BJ (cell line): ENCODE results near the gene KCNK5. TPM values are rescaled to one million over a fixed set of nuclear protein-coding genes. Genes with fewer than 3 reads are reported as not detected.

Experiments used
- CTCF ChIA-PET: fragments of 350-600 bp; formaldehyde crosslinking; extraction: SDS; loops from one replicate; lab custom pipeline; 2021; ENCODE audit warnings: antibody characterized with exemption, inconsistent platforms; lab: Yijun Ruan, JAX
- POLR2A ChIA-PET: fragments of 300-600 bp; sonication (Branson Sonifier 250); formaldehyde crosslinking; extraction: SDS; loops from one replicate; lab custom pipeline; 2021; ENCODE audit warnings: antibody characterized with exemption; lab: Charles Lee
- DNase-seq: peaks from one replicate; pipeline ENCODE4 v3.0.0-alpha.2; 2011; ENCODE audit warnings: low read depth
- H3K27me3 ChIP-seq: 2 replicates; pipeline ENCODE4 v1.6.0; 2011; ENCODE audit warnings: low read length; ENCODE audit not compliant: control insufficient read depth, insufficient read depth
- H3K36me3 ChIP-seq: 2 replicates; pipeline ENCODE4 v1.5.1; 2011; ENCODE audit warnings: low read length; ENCODE audit not compliant: control insufficient read depth, insufficient read depth
- H3K4me3 ChIP-seq: 2 replicates; pipeline ENCODE4 v1.5.1; 2011; ENCODE audit warnings: low read depth, mild to moderate bottlenecking, control low read depth, low read length
- polyA plus RNA-seq: library from polyadenylated mRNA; depleted of rRNA; stranded (reverse); fragments of >200 nt; gene quantifications from 2 replicates; pipeline ENCODE4 v1.2.3, GENCODE V29; 2011
- TF ChIP-seq, protein P1 (sequence below): IDR thresholded peaks from 2 replicates; pipeline ENCODE4 v1.5.1; 2011; ENCODE audit warnings: low read depth, mild to moderate bottlenecking, control low read depth, inconsistent platforms, low read length, moderate library complexity; ENCODE audit not compliant: insufficient read depth

KCNK5 gene
- polyA plus RNA-seq, 1 experiment: not detected

DNA sequence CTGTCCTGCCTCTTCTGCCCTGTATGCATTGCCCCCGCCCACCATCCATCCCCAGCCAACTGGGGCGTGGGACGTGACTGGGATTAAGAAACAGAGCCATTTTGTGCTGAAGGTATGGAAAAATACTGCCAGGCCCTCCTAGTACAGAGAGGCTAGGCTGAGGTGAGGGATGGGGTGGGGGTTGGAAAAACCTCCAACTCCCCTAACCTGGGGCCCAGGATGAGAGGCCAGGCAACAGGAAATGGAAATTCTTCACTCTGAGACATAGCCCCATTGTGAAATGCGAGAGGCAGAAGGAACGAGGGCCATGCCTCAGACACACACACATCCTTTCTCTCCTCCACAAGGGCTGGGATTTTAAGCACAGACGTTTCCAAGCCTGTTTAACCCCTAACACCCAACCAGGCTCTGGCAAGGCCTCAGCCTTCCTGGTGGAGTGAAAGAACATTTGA lies 19.9 kb downstream of the KCNK5 start:
- ChIA-PET POLR2A (no interaction called here), CTCF (interaction anchor here (0.6 kb wide), 1 partner anchor 29 kb away, joined by 3 read pairs; no protein-coding TSS in a partner anchor)
- Histone ChIP-seq H3K4me3 (no peak overlapping the region), H3K36me3 (no peaks in the 10 kb centered on the region), H3K27me3 (no peaks in the 10 kb centered on the region)
- TF ChIP-seq, protein P1, sequence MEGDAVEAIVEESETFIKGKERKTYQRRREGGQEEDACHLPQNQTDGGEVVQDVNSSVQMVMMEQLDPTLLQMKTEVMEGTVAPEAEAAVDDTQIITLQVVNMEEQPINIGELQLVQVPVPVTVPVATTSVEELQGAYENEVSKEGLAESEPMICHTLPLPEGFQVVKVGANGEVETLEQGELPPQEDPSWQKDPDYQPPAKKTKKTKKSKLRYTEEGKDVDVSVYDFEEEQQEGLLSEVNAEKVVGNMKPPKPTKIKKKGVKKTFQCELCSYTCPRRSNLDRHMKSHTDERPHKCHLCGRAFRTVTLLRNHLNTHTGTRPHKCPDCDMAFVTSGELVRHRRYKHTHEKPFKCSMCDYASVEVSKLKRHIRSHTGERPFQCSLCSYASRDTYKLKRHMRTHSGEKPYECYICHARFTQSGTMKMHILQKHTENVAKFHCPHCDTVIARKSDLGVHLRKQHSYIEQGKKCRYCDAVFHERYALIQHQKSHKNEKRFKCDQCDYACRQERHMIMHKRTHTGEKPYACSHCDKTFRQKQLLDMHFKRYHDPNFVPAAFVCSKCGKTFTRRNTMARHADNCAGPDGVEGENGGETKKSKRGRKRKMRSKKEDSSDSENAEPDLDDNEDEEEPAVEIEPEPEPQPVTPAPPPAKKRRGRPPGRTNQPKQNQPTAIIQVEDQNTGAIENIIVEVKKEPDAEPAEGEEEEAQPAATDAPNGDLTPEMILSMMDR: no peak
- no peak for DNase-seq

DNA sequence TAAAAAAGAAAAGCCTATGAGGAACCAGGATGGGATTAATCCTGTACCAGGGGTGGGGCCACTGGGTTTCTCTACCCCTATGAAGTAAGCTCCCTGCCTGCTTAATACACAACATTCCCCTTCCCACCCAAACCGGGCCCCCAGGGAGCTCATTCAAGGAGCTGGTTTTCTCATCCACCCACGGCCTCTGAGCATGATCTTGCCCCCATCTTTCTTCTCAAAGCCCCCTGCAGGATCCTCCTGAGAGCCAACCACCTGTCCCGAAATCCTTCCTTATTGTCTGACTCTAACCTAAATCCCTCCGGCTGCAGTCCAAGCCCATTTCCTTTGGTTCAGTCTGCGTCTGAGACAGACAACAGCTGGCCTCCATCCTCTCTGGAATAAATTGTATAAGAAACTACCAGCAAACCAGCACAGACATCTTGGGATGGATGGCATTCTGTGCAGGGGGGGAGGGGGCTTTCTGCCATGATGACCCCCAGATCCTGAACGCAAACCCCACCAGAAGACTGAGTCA lies 21.0 kb downstream of the KCNK5 start:
- ChIA-PET POLR2A (no interaction called here), CTCF (no interaction called here)
- DNase-seq: no peak
- Histone ChIP-seq H3K27me3 (no peaks in the 10 kb centered on the region), H3K36me3 (no peaks in the 10 kb centered on the region), H3K4me3 (no peak overlapping the region)
- TF ChIP-seq, protein P1: no peak

DNA sequence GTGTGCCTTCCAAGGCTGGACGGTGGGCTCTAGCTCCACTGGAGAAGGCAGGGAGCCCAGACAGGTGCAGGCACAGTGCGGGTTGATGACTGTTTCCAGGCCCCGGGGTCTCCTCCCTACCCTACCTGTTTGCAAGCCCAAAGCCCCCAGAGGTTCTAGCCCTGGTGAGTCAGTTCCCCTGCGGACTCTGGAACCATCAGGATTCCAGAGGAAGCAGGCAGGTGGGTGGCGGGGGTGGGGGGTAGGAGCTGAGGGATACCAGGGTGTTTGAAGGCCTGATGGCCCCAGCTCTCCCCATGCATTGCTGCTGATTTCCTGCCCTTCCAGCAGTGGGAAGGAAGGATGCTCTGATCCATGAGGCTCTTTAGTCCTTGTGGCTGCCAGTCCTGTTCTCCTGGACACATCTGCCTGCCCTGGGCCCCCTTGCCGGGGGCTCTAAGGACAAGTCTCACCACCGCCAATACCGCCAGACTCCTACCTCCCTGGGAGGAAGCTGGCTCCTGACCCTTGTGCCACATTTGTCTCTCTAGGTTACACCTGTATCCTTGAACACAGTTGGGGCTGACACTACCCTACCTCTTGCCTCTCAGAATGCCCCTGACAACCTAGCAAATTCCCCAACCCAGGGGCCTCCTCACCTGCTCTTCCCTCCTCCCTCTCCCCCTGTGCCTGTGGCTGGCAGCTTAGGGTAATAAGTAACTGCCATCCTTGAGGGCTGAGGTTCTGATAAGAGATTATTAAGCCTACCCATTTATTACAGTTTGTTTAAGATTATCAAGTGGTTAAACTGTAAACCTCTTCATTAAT lies 21.7 kb downstream of the KCNK5 start:
- ChIA-PET CTCF (no interaction called here), POLR2A (no interaction called here)
- no peak for DNase-seq
- Histone ChIP-seq H3K36me3 (no peaks in the 10 kb centered on the region), H3K4me3 (no peak overlapping the region), H3K27me3 (no peaks in the 10 kb centered on the region)
- TF ChIP-seq, protein P1: no peak

DNA sequence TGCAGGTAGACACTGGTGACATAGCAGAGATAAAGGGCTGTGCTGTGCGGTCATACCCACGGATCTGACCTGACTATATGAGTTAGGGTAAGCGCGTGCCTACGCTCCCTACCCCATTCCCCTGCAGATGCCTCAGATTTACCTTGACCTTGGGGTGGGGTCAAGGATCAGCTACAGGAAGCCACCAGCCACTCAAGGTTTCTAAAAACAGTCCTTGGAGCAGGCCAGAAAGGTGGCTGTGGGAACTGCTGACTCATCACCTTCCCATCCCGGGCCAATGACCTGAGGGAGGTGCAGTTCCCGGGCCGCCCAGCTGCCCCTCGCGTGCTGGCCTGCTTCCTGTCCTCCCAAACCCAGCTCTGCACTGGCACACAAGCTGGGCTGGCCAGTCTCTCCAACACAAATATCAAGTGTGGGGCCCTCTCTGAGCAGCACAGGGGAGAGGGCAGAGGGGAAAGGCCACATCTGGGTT lies 23.0 kb downstream of the KCNK5 start:
- TF ChIP-seq, protein P1: no peak
- Histone ChIP-seq H3K4me3 (no peak overlapping the region), H3K36me3 (no peaks in the 10 kb centered on the region), H3K27me3 (0 out of 2 replicates have a peak, but pooled peaks cover 2% of the 10 kb centered on the region)
- CTCF ChIA-PET: interaction anchor here (0.6 kb wide), 1 partner anchor 235 kb away, joined by 3 read pairs; no protein-coding TSS in a partner anchor
- DNase-seq: no peak
- POLR2A ChIA-PET: no interaction called here

DNA sequence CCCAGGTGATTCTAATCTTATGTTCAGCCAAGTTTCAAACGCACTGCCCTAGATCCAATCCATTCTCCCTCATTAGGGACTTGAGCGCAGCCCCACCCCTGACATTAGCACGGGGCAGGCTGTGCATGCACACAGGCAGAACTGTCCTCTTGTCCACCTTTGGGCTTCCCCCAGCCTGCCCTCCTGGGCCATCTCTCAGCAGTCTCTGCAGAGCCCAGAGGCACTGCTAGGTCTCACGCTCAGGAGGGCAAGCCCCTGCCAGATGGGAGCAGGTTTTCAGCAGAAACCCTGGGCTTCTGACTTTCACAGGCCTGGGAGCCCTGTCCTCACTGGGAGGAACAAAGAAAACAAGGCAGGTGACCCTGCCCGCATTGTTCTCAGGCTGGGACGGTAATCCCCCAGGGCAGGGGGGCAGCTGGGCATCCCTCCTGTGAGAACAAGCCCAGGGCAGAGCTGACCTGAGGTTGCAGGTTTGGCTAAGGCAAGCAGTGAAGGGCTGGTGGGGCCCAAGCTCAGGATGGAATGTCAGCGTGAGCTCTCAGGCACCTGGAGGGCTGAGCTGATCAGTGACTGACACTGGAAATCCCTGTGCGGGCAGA lies 24.5 kb downstream of the KCNK5 start:
- ChIA-PET POLR2A (no interaction called here), CTCF (interaction anchor here (1.7 kb wide), 1 partner anchor 98 kb away, joined by 4 read pairs; no protein-coding TSS in a partner anchor)
- TF ChIP-seq, protein P1: no peak

More for the DNA sequence above, 24.5 kb downstream of the KCNK5 start:
- 0 out of 2 replicates have a peak, but pooled peaks cover 2% of the 10 kb centered on the region for H3K27me3 ChIP-seq
- H3K4me3 ChIP-seq: no peak overlapping the region
- DNase-seq: no peak
- H3K36me3 ChIP-seq: no peaks in the 10 kb centered on the region
